Measurements from ENCODE around the gene TMEM130. TPM values are rescaled to one million over a fixed set of nuclear protein-coding genes. Genes with fewer than 3 reads are reported as not detected.
A peak's percentile ranks its signal among the peaks of the same experiment; 100 is the strongest.

Gene TMEM130
- total RNA-seq, 4 donors from 2014 or later, result 0.15 to 4.8 (median 1.2) TPM

GRCh38 chr7:98826387-98826786 is 43.4 kb downstream of the TMEM130 start:
- 47 to 81% methylated on average over 9 to 10 of the region's 20 CpGs for WGBS, 2 donors (ENCODE audit: low coverage in 1 of 2)
- no peak for ATAC-seq
- Histone ChIP-seq H3K27me3 (no peaks in the 10 kb centered on the region), H3K9me3 (no peaks in the 10 kb centered on the region), H3K4me3 (no peak overlapping the region), H3K27ac (peak overlapping the region in 1 of 4 donors; percentile 53), H3K4me1 (peaks cover 0 to 23% (median 6%) of the 10 kb centered on the region in 3 donors), H3K36me3 (no peaks in the 10 kb centered on the region)
- TF ChIP-seq CTCF (IDR thresholded peaks at IDR 0.05), result no peak
- no peak for TF ChIP-seq POLR2A (IDR thresholded peaks at IDR 0.05)
- no peak for TF ChIP-seq EP300 (IDR thresholded peaks at IDR 0.05)
- no peak for TF ChIP-seq POLR2AphosphoS5 (IDR thresholded peaks at IDR 0.05)

DNA sequence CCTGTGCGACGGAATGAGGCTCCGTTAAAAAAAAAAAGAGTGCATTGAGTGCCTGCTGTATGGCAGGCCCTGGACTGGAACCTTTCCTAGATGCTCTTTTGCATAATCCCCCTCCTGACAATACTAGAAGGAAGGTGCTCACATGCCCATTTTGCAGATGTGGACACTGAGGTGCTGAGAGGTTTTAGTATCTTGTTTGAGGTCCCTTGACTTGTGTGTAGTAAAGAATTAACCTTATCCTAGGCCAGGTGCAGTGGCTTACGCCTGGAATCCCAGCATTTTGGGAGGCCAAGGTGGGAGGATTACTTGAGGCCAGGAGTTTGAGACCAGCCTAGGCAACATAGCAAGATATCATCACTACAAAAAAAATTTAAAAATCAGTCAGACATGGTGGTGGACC is 46.6 kb downstream of the TMEM130 start:
- 87 to 100% methylated on average over 1 to 4 of the region's 4 CpGs for WGBS, 2 donors (ENCODE audit: low coverage in 1 of 2)
- H3K4me3 ChIP-seq, result no peak overlapping the region
- peaks cover 0 to 17% (median 6%) of the 10 kb centered on the region in 3 donors for H3K4me1 ChIP-seq
- TF ChIP-seq POLR2AphosphoS5 (IDR thresholded peaks at IDR 0.05) (no peak), CTCF (IDR thresholded peaks at IDR 0.05) (no peak), POLR2A (IDR thresholded peaks at IDR 0.05) (no peak), EP300 (IDR thresholded peaks at IDR 0.05) (no peak)
- no peaks in the 10 kb centered on the region for H3K36me3 ChIP-seq
- H3K27ac ChIP-seq, result no peak overlapping the region
- H3K27me3 ChIP-seq, result no peaks in the 10 kb centered on the region
- H3K9me3 ChIP-seq, result no peaks in the 10 kb centered on the region
- no peak for ATAC-seq

DNA sequence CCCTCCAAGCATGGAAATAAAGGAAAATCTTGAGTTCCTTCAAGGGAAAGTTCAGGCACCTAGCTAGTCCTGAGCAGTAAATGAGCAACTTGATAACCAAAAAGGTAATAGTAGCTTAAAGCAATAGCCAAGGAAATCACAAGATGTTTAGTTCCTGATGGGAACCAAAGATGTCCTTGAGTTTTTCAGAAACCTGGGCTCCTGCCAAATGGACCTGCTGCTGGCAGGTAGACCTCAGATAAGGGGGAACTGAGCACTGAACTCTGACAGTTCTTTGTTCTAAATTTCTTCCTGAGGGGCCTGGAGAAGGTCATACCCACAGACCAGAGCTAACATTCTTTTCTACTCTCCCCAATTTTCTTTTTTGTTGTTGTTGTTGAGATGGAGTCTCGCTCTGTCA is 48.5 kb downstream of the TMEM130 start:
- no peak for TF ChIP-seq POLR2A (IDR thresholded peaks at IDR 0.05)
- TF ChIP-seq POLR2AphosphoS5 (IDR thresholded peaks at IDR 0.05), result no peak
- no peak for TF ChIP-seq CTCF (IDR thresholded peaks at IDR 0.05)
- TF ChIP-seq EP300 (IDR thresholded peaks at IDR 0.05), result no peak
- Histone ChIP-seq H3K9me3 (no peaks in the 10 kb centered on the region), H3K27me3 (no peaks in the 10 kb centered on the region), H3K27ac (no peak overlapping the region), H3K36me3 (no peaks in the 10 kb centered on the region), H3K4me1 (peaks cover 0 to 10% (median 0%) of the 10 kb centered on the region in 3 donors), H3K4me3 (no peak overlapping the region)
- WGBS, 2 donors (ENCODE audit: low coverage in 1 of 2), result 80% methylated on average over 1 of the region's 1 CpG; no CpG with 5 or more reads in 1 of the 2 donors
- ATAC-seq, result no peak

- WGBS, 2 donors (ENCODE audit: low coverage in 1 of 2), result 73 to 93% methylated on average over 1 to 3 of the region's 3 CpGs
Observed at GRCh38 chr7:98816967-98817710, 52.7 kb downstream of the TMEM130 start.

More at GRCh38 chr7:98816967-98817710, 52.7 kb downstream of the TMEM130 start:
- no peak for ATAC-seq
- Histone ChIP-seq H3K27me3 (no peaks in the 10 kb centered on the region), H3K4me1 (peaks cover 0 to 10% (median 0%) of the 10 kb centered on the region in 3 donors), H3K4me3 (no peak overlapping the region), H3K36me3 (no peaks in the 10 kb centered on the region), H3K9me3 (no peaks in the 10 kb centered on the region), H3K27ac (no peak overlapping the region)
- TF ChIP-seq EP300 (IDR thresholded peaks at IDR 0.05) (no peak), POLR2AphosphoS5 (IDR thresholded peaks at IDR 0.05) (no peak), CTCF (IDR thresholded peaks at IDR 0.05) (no peak), POLR2A (IDR thresholded peaks at IDR 0.05) (no peak)
